ENCODE data around the gene C1QTNF6. TPM values are rescaled to one million over a fixed set of nuclear protein-coding genes. Genes with fewer than 3 reads are reported as not detected.

Gene C1QTNF6
- total and polyA plus RNA-seq, 2 of the 4 experiments (the other 2 are of a cell fraction), result 1.1 to 10.9 TPM

DNA sequence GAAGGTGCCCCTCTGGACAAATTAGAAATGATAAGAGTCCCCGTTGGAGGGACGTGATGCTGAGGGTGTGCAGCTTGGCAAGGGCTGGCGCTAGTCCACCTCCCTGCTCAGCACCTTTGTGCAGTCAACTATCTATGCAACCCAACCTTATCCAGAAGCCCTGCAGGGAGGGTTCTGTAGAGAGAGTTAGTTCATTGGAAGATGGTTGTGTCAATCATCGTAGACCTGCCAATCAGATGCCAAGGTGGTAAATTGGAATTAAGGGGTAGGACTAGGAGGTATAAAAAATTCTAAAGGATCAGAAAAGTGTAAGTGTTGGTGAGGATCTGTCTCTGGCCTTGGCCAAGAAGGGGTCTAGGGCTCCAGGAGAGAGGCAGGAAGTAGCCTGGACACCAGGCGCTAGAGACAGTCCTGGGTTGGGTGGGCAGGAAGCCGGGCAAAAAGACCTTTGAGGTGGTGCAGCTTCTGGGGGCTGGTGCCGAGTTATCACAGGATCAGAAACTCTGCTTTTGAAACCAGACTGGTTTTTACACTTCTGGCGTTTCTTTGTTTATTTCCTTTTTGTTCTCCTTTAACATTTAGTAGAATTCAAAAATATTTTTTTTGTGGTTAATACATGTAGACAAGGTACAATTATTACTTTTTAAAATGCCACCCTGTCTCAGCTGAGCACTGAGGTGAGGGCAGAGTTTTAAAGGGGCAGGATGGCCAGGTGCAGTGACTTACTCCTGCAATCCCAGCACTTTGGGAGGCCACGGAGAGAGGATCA lies 1.6 kb downstream of the C1QTNF6 start:
- BruUV-seq (replicated peaks), result no TSS peak
- H2AK5ac ChIP-seq (ENCODE audit: low read depth, low read length), result peak overlapping the region; percentile 77; the same call in 1 of the 2 replicates
- peak overlapping the region; percentile 29 to 90; a peak in 3 of 4 replicates for H4K8ac ChIP-seq (ENCODE audit: low read depth in 2 of 2, low read length in 2 of 2)
- H3K23ac ChIP-seq (ENCODE audit: low read depth, low read length), result no peak overlapping the region
- no peak overlapping the region for H3K4me3 ChIP-seq (ENCODE audit: insufficient read depth, low read depth, low read length)
- no peaks in the 10 kb centered on the region for H3K9me3 ChIP-seq (ENCODE audit: control insufficient read depth, insufficient read depth, low read length)
- no peak overlapping the region for H2AFZ ChIP-seq (replicated peaks; ENCODE audit: low read length, poor library complexity)
- peaks cover 8% of the 10 kb centered on the region for H3K9me1 ChIP-seq (ENCODE audit: insufficient read depth, low read length)
- peaks cover 0 to 21% of the 10 kb centered on the region in 2 experiments; a peak in 3 of 4 replicates for H3K79me1 ChIP-seq (ENCODE audit: low read depth in 1 of 2, low read length in 2 of 2)
- H3K4me2 ChIP-seq (ENCODE audit: low read depth, low read length), result no peak overlapping the region
- H4K20me1 ChIP-seq (ENCODE audit: insufficient read depth, low read length), result no peaks in the 10 kb centered on the region
- H3K56ac ChIP-seq (ENCODE audit: extremely low read depth, insufficient read depth, low read length), result no peak overlapping the region
- H4K5ac ChIP-seq (ENCODE audit: low read depth, low read length), result no peak overlapping the region
- ATAC-seq (ENCODE audit: low read depth), result no peak
- H3K4ac ChIP-seq (ENCODE audit: low read depth, low read length), result peak overlapping the region; percentile 90; the same call in 1 of the 2 replicates
- intact Hi-C loops (cut with micrococcal nuclease) (no loop called here), in situ Hi-C loops (cut with MboI; ENCODE audit: low sequenced_read_pairs) (no loop called here), dilution Hi-C loops (cut with HindIII; ENCODE audit: low sequenced_read_pairs, unreplicated experiment) (no loop called here)
- H3K27me3 ChIP-seq (ENCODE audit: control insufficient read depth, insufficient read depth, low read length), result no peaks in the 10 kb centered on the region
- H3K9ac ChIP-seq (ENCODE audit: low read depth, low read length), result no peak overlapping the region
- H3K4me1 ChIP-seq (ENCODE audit: control insufficient read depth, insufficient read depth, low read length), result peaks cover 18% of the 10 kb centered on the region
- H3K14ac ChIP-seq (replicated peaks; ENCODE audit: low read depth, low read length), result peak overlapping the region; percentile 83; the same call in 1 of the 2 replicates
- ChIA-PET CTCF (no interaction called here), POLR2A (ENCODE audit: unreplicated experiment) (no interaction called here)
- peak; percentile 88 for DNase-seq
- H2AK9ac ChIP-seq (replicated peaks; ENCODE audit: low read depth, low read length, poor library complexity), result peak overlapping the region; percentile 89
- no peak overlapping the region for H3K27ac ChIP-seq (ENCODE audit: insufficient read depth, low read length)
- H3K18ac ChIP-seq (ENCODE audit: low read depth, low read length), result no peak overlapping the region
- no CpG with 5 or more reads among the region's 9 CpGs for WGBS, 2 experiments (ENCODE audit: extremely low coverage in 2 of 2, insufficient read length in 1 of 2)
- no peak overlapping the region for H2BK20ac ChIP-seq (ENCODE audit: low read depth, low read length)
- H2BK15ac ChIP-seq (ENCODE audit: low read depth, low read length), result no peak overlapping the region
- H3K36me3 ChIP-seq (ENCODE audit: control insufficient read depth, insufficient read depth, low read length), result peaks cover 10% of the 10 kb centered on the region; the same call in 1 of the 2 replicates
- no peak overlapping the region for H4K91ac ChIP-seq (ENCODE audit: insufficient read depth, low read depth, low read length)
- TF ChIP-seq MAFK (IDR thresholded peaks at IDR 0.05; ENCODE audit: low read depth, low read length) (no peak), RCOR1 (IDR thresholded peaks at IDR 0.05; ENCODE audit: insufficient replicate concordance, low read length) (no peak), RFX5 (IDR thresholded peaks at IDR 0.05; ENCODE audit: low read depth, low read length) (no peak), BHLHE40 (IDR thresholded peaks at IDR 0.05; ENCODE audit: low read depth, low read length) (no peak), POLR2A (IDR thresholded peaks at IDR 0.05; ENCODE audit: low read depth, low read length) (no peak), MXI1 (IDR thresholded peaks at IDR 0.05; ENCODE audit: borderline replicate concordance, low read depth, low read length) (no peak), NFE2L2 (IDR thresholded peaks at IDR 0.05; ENCODE audit: low read depth, low read length) (no peak), CEBPB (IDR thresholded peaks at IDR 0.05; ENCODE audit: low read depth, low read length) (no peak)
- TF ChIP-seq, protein P1, sequence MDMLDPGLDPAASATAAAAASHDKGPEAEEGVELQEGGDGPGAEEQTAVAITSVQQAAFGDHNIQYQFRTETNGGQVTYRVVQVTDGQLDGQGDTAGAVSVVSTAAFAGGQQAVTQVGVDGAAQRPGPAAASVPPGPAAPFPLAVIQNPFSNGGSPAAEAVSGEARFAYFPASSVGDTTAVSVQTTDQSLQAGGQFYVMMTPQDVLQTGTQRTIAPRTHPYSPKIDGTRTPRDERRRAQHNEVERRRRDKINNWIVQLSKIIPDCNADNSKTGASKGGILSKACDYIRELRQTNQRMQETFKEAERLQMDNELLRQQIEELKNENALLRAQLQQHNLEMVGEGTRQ (IDR thresholded peaks at IDR 0.05; ENCODE audit: low read depth, low read length), result no peak
- no peak overlapping the region for H2BK5ac ChIP-seq (ENCODE audit: low read depth, low read length, poor library complexity, severe bottlenecking)
- H2BK120ac ChIP-seq (ENCODE audit: low read depth, low read length), result no peak overlapping the region
